Renal cortical epithelial cell (primary cell): Measurements from ENCODE around the gene DHFR. TPM values are rescaled to one million over a fixed set of nuclear protein-coding genes. Genes with fewer than 3 reads are reported as not detected.
"Not testable (repeated sequence)": the region's sequence is repeated elsewhere in the genome, so short reads cannot be mapped to it uniquely, and the experiment has no call there.

ENCODE experiments used
- DNase-seq: peaks from one replicate; pipeline ENCODE4 v3.0.0-alpha.2; 2011; ENCODE audit warnings: low read depth
- total RNA-seq: library from RNA; depleted of rRNA; stranded (reverse); fragments of >200 nt; gene quantifications from 2 replicates; pipeline ENCODE4 v1.2.3, GENCODE V29; 2014

Gene DHFR
- total RNA-seq, 1 donor from 2014 or later = 10.2 TPM

GRCh38 chr5:80594810-80595209 is 60.0 kb downstream of the DHFR start:
- DNase-seq = no peak

- peak; percentile 18 for DNase-seq
These were observed 62.0 kb downstream of the DHFR start for GRCh38 chr5:80592761-80593160.

GRCh38 chr5:80592105-80592504 is 62.7 kb downstream of the DHFR start:
- DNase-seq = peak; percentile 69

GRCh38 chr5:80591352-80591751 is 63.4 kb downstream of the DHFR start:
- DNase-seq = peak; percentile 98

- DNase-seq = peak; percentile 75
These were observed 64.0 kb downstream of the DHFR start for GRCh38 chr5:80590766-80591165.

GRCh38 chr5:80588858-80589540 is 65.8 kb downstream of the DHFR start:
- no peak for DNase-seq

GRCh38 chr5:80584770-80585169 is 70.0 kb downstream of the DHFR start:
- no peak for DNase-seq

GRCh38 chr5:80580291-80580690 is 74.5 kb downstream of the DHFR start:
- not testable (repeated sequence) for DNase-seq

GRCh38 chr5:80579050-80579449 is 75.7 kb downstream of the DHFR start:
- no peak for DNase-seq

GRCh38 chr5:80577707-80578106 is 77.1 kb downstream of the DHFR start:
- DNase-seq = no peak

GRCh38 chr5:80576383-80576782 is 78.4 kb downstream of the DHFR start:
- no peak for DNase-seq

Other genes starting within 250 kb of the DHFR start
- 23.1 and 69.6 TPM in 2 replicates for gene ZFYVE16, start 246.9 kb downstream of the DHFR start, total RNA-seq
- gene FAM151B, start 166.9 kb downstream of the DHFR start, total RNA-seq = 0.69 and 7.1 TPM in 2 replicates
- 4.4 and 4.5 TPM in 2 replicates for gene ANKRD34B, start 84.7 kb downstream of the DHFR start, total RNA-seq
- 17.0 and 26.0 TPM in 2 replicates for gene MSH3, start 331 bp downstream of the DHFR start, total RNA-seq